Hippocampal formation (tissue), 2 donors: ENCODE results near the gene ATP2A2.
A peak's percentile ranks its signal among the peaks of the same experiment; 100 is the strongest.

Experiments
- DNase-seq, 2 donors: peaks; one replicate each; lab custom pipeline; 2025; lab: John Stamatoyannopoulos, UW

Gene ATP2A2

DNA sequence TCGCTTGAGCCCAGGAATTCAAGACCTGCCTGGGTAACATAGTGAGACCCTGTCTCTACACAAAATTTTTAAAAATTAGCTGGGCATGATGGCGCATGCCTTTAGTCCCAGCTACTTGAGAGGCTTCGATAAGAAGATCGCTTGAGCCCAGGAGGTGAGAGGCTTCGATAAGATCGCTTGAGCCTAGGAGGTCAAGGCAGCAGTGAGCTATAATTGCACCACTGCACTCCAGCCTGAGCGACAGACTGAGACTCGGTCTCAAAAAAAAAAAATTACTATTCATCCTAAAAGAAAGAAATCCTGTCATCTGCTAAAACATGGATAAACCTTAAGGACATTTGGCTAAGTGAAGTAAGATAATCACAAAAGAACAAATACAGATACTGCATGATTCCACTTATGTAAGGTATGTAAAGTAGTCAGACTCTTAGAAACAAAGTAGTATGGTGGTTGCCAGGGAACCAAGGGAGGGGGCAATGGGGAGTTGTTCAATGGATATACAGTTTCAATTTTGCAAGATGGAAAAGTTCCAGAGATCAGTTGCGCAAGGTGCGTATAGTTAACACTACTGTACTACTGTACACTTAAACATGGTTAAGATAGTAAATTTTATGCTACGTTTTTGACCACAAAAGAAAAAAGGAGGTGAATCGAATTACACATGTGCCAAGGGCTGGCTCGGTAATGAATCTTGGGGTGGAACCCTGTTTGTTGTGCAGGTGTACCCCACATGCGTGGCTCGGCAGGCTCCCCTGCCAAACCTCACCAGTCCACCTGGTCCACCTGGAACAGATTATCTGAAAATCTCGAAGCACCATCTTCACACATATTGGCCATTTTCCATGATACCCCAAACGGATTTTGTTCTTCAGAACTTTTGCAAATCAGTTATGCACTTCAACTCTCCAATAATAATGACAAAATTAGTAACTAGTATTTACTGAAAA lies 18.3 kb upstream of the ATP2A2 start:
- DNase-seq: no peak

DNA sequence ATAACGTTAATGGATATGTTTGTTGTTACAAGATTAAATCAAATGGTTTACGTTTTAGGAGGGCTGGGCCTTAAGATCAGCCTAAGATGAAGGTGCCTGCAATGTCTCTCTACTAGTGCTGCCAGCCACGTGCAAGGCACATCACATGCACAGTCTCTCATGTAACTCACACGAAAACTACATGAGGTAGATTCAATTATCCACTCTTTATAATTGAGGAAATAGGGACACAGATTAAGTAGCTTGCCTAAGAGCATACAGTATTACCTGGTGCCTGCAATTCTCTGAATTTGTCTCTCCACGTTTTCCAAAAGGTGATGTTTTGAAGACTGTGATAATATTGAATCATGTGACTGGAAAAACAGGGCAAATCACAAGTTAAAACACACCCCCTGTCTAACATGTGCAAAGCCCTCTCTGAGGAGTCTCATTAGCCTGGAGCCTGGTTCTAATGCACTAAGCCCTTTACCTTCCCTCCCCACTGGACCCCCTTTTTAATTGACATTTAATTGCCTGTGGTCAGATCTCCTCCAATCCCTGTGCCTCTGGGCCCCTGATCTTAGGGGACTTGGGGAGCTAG lies 14.6 kb upstream of the ATP2A2 start:
- DNase-seq: no peak

DNA sequence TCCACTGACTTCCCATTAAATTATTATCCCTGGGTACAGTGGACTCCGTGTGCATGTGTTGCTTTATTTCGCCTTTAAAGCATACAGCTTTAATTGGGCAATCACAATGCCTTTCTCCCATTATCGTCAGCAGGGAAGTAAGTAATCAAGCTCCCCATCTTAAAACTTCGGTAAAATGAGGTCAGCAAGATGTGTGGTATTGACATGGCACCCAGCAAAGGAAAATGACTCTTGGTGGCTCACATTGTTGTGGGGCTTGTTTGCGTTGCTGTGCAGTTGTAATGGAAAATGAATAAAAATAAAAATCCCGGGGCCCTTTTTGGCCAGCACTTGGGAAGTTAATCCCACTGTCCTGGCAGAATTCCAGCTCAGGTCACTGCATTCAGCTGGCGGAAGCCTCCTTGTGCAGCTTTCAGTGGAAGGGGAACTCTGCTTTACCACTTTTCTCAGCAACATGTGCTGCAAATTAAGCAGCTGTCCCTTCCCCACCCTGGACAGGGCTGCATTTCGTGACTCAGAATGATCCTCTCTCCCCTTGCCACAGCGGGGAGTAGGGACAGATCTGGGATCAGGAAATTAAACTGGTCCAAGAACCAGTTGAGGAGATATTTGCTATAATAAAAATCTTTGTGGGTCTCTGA lies 13.9 kb upstream of the ATP2A2 start:
- no peak for DNase-seq

- no peak for DNase-seq
These were observed 11.4 kb upstream of the ATP2A2 start for GRCh38 chr12:110269622-110270124.

- DNase-seq: peak in 1 of 2 donors; percentile 16
These were observed 10.7 kb upstream of the ATP2A2 start for GRCh38 chr12:110270125-110270962.

DNA sequence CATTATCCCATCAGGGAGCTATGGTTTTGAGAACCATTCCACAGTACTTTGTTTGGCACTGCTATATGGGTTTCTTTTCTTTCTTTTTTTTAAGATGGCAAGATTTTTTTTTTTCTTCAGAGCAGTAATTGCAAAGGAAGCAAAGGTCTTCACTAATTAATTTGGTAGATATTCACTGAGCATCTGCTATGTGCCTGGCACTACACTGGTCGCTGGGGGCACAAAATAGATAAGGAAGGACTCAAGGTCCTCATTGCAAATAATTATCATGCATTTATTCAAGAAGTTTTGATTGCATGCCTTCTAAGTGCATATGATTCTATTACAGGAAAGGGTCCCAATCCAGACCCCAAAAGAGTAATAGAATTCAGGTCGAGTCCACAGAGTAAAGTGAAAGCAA lies 10.0 kb upstream of the ATP2A2 start:
- no peak for DNase-seq

GRCh38 chr12:110277530-110278254 lies 3.4 kb upstream of the ATP2A2 start:
- DNase-seq: no peak

DNA sequence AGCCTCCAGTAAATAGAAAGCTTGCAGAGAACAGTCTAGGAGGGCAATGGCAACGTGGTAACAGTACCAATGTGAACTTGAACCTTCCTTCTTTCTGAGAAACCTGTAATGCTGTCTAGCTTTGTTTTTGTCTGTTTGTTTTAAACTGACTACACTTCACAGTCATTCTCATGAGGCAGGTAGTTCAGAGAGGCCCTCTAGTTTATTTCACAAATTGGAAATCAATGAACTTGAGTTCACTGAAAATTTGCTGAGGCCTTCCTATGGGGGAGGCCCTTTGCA lies 2.9 kb upstream of the ATP2A2 start:
- DNase-seq: no peak

DNA sequence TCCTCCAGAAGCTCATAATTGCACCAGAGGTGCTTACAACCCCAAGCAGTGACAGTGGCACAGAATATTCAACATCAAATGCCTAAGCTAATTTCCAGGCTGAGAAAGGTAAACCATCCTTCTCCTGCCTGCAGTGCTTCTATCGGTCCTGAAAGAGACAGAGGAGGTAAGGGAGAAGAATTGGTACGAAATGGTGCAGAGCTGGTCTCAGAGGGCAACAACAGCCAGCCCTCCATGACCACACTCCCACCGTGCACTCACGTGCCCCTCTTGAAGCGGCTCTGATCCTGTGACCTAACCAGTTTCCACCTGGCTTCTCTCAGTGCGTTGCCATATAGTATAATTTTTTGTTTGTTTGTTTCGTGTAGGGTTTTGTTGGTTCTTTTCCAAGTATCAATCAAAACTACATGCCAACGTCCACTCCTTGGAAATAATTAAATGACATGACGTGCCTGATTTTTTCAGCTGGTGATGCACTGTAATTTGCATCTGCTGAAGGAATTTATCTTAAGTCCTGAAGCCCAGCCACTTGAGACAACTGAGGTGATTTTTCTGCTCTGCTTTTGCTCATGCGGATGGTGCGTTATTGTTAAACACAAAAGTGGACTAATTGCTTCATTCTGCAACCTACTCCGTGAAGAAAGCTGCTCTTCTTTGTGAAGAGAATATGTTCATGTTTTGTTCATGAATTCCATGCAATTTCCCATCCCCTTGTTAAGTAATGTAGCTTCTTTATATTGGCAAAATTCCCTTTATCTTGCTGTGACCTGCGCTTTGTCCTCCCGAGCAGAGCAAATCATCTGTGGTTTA lies 1.3 kb upstream of the ATP2A2 start:
- no peak for DNase-seq

- peak; percentile 45 to 67 for DNase-seq
These were observed 662 bp upstream of the ATP2A2 start for GRCh38 chr12:110280392-110280778.

DNA sequence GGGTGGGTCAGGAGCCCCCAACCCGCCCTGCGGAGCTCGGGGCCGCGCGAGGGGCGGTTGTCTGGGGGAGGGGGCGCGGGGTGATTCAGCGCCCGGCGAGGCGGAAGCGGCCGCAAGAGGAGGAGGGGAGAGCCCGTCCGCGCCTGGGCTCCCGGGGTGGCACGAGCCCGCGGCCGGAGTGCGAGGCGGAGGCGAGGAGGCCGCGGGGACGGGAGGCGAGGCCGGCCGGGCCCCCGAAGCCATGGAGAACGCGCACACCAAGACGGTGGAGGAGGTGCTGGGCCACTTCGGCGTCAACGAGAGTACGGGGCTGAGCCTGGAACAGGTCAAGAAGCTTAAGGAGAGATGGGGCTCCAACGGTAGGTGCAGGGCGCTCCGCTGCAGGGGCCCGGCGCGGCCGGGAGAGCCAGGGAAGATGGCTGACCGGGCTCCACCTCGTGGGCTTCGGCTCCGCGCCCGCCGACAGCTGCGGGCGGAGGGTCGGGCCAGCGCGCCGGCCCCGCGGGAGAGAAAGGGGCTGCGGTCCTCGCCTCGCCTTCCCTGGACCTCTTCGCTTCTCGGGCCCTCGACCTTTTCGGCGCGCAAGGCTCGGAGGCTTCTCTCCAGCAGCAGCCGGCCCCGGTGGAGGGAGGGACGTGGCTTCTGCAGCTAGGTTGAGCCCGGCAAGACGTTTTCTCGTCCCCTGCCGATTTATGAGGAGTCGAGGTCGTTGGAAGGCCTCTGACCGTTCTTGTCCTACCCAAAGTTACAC lies 677 bp downstream of the ATP2A2 start:
- DNase-seq: peak in 1 of 2 donors; percentile 42

DNA sequence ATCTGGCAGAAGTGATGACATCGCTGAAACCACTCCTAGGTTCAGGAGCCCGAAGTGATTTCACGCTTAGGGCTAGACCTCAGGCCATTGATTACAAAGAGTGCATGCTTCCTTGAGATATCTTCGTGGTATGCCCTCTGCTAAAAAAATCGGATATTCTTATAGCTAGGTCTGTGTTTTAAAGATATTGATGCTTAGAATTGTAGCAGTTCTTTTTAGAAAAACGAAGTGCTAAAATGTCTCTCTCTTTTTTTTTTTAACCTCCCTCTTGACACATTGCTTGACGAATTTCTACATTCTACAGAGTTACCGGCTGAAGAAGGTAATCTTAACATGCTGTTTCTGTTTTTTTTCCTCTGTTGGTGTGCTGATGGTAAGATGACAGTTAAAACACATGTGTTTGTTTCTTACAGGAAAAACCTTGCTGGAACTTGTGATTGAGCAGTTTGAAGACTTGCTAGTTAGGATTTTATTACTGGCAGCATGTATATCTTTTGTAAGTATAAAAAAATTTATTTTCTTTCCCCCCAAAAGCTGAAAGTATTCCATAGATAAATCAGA lies 1.3 kb downstream of the ATP2A2 start:
- DNase-seq: no peak

- no peak for DNase-seq
These were observed 2.1 kb downstream of the ATP2A2 start for GRCh38 chr12:110282956-110283817.

GRCh38 chr12:110284597-110284996 lies 3.5 kb downstream of the ATP2A2 start:
- DNase-seq: no peak

GRCh38 chr12:110286623-110287022 lies 5.6 kb downstream of the ATP2A2 start:
- no peak for DNase-seq

- no peak for DNase-seq
These were observed 6.9 kb downstream of the ATP2A2 start for GRCh38 chr12:110287986-110288385.

- DNase-seq: no peak
These were observed 8.1 kb downstream of the ATP2A2 start for GRCh38 chr12:110289044-110289710.

- DNase-seq: no peak
These were observed 8.6 kb downstream of the ATP2A2 start for GRCh38 chr12:110289711-110290078.
